Measurements from ENCODE around the gene AARSD1.
A peak's percentile ranks its signal among the peaks of the same experiment; 100 is the strongest.
"Not testable (repeated sequence)": the region's sequence is repeated elsewhere in the genome, so short reads cannot be mapped to it uniquely, and the experiment has no call there.

The AARSD1 gene

DNA sequence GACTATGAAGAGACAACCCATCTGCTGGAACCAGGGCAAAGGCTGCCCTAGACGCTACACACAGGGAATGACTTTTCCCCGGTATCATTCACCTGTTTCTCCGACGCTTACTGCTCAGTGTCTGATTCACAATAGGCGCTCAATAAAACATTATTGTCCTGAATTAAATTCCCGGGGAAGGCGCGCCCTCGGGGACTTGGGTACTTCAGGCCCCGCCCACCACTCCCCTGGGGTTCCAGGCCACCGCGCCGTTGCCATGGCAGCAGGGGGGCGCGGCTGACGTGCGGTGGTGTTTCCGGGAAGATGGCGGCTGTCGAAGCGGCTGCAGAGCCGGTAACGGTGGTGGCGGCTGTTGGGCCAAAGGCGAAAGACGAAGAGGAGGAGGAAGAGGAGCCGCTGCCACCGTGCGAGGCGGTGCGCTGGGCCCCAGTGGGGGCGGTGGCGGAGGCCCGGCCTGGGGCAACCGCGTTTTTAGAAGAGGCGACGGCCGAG lies 16.1 kb upstream of the AARSD1 start, which contains the start of gene RUNDC1:
Gene RUNDC1 (plus strand): TSS at position 292 of the 492 bp plus-strand sequence. CDS start 12 bp downstream, at position 304.
- POLR2A ChIA-PET (ENCODE audit: low non-redundant PET): no interaction called here
- TF ChIP-seq, protein P1, sequence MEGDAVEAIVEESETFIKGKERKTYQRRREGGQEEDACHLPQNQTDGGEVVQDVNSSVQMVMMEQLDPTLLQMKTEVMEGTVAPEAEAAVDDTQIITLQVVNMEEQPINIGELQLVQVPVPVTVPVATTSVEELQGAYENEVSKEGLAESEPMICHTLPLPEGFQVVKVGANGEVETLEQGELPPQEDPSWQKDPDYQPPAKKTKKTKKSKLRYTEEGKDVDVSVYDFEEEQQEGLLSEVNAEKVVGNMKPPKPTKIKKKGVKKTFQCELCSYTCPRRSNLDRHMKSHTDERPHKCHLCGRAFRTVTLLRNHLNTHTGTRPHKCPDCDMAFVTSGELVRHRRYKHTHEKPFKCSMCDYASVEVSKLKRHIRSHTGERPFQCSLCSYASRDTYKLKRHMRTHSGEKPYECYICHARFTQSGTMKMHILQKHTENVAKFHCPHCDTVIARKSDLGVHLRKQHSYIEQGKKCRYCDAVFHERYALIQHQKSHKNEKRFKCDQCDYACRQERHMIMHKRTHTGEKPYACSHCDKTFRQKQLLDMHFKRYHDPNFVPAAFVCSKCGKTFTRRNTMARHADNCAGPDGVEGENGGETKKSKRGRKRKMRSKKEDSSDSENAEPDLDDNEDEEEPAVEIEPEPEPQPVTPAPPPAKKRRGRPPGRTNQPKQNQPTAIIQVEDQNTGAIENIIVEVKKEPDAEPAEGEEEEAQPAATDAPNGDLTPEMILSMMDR (conservative IDR thresholded peaks at IDR 0.05; ENCODE audit: low read depth): no peak
- peak within 1 kb of the TSS; percentile 90 for H3K27ac ChIP-seq
- CTCF ChIA-PET: interaction anchor here (0.7 to 1.0 kb wide), 2 partner anchors 18 to 76 kb away, joined by 3 read pairs; partner anchors contain the start of gene RPL27
- DNase-seq (ENCODE audit: low spot score): peak; percentile 93

DNA sequence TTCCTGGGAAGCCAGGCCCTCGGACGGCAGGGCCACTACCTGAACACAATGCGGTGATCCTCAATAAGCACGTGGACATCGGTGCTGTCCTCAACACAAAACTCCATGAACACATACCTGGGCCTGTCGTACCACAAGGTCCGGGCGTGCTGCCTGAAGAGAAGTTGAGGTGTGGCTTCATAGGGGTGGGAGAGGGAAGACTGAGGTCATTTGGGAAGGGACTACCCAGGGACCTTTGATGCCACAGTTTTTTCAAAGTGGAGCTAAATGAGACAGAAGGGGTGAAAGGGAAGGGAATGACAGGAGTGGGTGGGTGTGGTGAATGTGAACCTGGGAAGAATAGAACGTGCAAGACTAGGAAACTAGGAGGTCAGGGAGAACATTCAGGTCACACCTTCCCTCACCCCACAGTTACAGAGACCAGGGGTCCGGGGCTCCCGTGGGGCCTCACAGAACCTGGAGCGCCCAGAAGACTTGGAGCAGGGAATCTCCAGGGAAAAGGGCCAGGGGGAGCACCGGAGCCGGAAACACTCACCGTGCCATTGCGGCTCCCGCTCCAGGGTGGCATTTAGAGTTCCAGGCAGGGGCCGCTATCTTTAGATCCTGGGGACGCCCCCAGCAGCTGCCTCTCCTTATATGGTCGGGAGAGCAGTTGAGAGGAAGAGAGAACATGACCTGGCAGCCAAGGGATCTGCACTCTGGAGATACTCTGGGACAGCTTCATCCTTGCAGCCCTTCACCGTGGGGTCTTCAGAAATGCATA lies 15.4 kb upstream of the AARSD1 start, which contains the start of gene PTGES3L:
Gene PTGES3L (minus strand): TSS at position 570 of the 763 bp plus-strand sequence. CDS start 27 bp downstream, at position 543.
- TF ChIP-seq, protein P1 (conservative IDR thresholded peaks at IDR 0.05; ENCODE audit: low read depth): no peak
- ChIA-PET CTCF (interaction anchor here (1.0 kb wide), 1 partner anchor 18 kb away, joined by 3 read pairs; the partner anchor contains the start of gene RPL27), POLR2A (ENCODE audit: low non-redundant PET) (no interaction called here)
- DNase-seq (ENCODE audit: low spot score): no peak
- H3K27ac ChIP-seq: peak within 1 kb of the TSS; percentile 90

DNA sequence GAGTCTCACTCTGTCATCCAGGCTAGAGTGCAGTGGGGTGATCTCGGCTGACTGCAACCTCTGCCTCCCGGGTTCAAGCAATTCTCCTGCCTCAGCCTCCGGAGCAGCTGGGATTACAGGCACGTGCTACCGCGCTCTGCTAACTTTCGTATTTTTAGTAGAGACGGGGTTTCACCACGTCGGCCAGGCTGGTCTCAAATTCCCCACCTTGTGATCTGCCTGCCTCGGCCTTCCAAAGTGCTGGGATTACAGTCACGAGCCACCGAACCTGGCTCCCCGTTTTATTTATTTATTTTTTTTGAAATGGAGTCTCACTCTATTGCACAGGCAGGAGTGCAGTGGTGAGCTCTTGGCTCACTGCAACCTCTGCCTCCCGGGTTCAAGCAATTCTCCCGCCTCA lies 11.4 kb upstream of the AARSD1 start:
- DNase-seq (ENCODE audit: low spot score); CTCF ChIA-PET; POLR2A ChIA-PET (ENCODE audit: low non-redundant PET); H3K27ac ChIP-seq: not testable (repeated sequence)

DNA sequence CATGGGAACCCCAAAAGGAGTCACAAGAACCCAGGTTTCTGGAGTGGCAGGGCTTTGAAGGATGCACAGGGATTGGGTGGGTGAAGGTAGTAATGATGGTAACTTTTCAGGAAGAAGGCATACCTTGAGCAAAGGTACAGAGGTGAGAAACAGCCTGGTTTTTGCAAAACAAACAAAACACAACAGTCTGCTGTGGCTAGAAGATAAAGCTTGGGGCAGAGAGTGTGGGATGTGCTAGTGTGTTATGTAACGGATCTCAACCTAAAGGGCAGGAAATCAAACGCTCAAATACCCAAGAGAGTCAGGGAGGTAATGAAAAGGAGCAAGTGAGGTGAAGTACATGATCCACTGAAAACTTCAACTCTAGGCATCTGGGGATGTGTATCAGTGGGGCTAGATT lies 11.0 kb upstream of the AARSD1 start:
- no peak overlapping the region for H3K27ac ChIP-seq
- no peak for DNase-seq (ENCODE audit: low spot score)
- TF ChIP-seq, protein P1 (conservative IDR thresholded peaks at IDR 0.05; ENCODE audit: low read depth): no peak

DNA sequence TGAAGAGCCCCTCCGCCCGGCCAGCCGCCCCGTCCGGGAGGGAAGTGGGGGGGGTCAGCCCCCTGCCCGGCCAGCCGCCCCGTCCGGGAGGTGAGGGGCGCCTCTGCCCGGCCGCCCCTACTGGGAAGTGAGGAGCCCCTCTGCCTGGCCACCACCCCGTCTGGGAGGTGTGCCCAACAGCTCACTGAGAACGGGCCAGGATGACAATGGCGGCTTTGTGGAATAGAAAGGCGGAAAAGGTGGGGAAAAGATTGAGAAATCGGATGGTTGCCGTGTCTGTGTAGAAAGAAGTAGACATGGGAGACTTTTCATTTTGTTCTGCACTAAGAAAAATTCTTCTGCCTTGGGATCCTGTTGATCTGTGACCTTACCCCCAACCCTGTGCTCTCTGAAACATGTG lies 9.1 kb upstream of the AARSD1 start:
- POLR2A ChIA-PET (ENCODE audit: low non-redundant PET); CTCF ChIA-PET; H3K27ac ChIP-seq: not testable (repeated sequence)

More for the DNA sequence above, 11.0 kb upstream of the AARSD1 start:
- ChIA-PET POLR2A (ENCODE audit: low non-redundant PET) (no interaction called here), CTCF (interaction anchor here (0.6 kb wide), 1 partner anchor 1716 kb away, joined by 4 read pairs; no protein-coding TSS in a partner anchor)

DNA sequence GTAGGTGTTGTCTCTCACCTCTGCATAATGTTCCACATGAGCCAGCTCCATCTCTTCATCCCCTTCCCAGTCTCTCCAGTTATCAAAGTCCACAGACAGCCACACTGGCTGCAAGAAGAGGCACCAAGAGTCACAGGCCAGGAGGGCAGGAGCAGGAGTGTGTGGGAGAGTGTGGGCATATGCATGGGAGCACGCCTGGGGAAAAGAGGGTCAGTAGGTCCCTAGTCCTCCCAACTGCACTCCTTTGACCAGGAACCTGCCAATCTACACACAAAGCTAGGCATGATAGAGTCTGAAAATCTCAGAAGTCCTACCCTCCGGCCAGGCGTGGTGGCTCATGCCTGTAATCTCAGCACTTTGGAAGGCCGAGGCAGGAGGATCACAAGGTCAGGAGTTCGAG lies 7.3 kb upstream of the AARSD1 start:
- TF ChIP-seq, protein P1 (conservative IDR thresholded peaks at IDR 0.05; ENCODE audit: low read depth): no peak
- CTCF ChIA-PET: no interaction called here
- no peak overlapping the region for H3K27ac ChIP-seq
- POLR2A ChIA-PET (ENCODE audit: low non-redundant PET): no interaction called here
- no peak for DNase-seq (ENCODE audit: low spot score)

More for the DNA sequence above, 9.1 kb upstream of the AARSD1 start:
- DNase-seq (ENCODE audit: low spot score): not testable (repeated sequence)

DNA sequence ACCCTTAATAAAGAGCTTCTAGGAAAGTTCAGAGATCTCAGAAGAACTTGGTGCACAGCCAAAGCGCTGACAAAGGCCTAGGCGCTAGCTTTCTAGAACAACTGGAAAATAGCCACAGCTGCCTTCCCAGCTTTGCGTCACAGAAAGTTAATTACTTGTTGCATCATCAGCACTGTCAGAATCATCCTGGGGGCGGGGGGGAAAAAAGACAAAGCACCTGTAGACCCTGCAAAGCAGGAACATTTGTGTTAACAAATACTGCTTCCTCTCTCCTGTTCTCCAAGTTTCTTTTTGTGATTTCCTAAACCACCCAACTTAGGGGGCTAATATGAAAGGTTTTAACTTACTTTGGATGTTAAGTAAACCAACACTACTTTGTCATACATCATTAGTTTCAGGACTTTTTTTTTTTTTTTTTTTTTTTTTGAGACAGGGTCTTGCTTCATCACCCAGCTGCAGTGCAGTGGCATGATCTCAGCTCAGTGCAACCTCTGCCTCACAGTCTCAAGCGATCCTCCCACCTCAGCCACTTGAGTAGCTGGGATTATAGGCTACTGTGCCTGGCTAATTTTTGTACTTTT lies 4.8 kb upstream of the AARSD1 start:
- no peak for DNase-seq (ENCODE audit: low spot score)
- no peak overlapping the region for H3K27ac ChIP-seq
- ChIA-PET POLR2A (ENCODE audit: low non-redundant PET) (no interaction called here), CTCF (no interaction called here)
- TF ChIP-seq, protein P1 (conservative IDR thresholded peaks at IDR 0.05; ENCODE audit: low read depth): no peak

Data from RWPE1 (cell line).